ENCODE measurements around the gene NXPH4. TPM values are rescaled to one million over a fixed set of nuclear protein-coding genes. Genes with fewer than 3 reads are reported as not detected.

Gene NXPH4
- total RNA-seq, 1 experiment from 2014 or later = 20.3 TPM

DNA sequence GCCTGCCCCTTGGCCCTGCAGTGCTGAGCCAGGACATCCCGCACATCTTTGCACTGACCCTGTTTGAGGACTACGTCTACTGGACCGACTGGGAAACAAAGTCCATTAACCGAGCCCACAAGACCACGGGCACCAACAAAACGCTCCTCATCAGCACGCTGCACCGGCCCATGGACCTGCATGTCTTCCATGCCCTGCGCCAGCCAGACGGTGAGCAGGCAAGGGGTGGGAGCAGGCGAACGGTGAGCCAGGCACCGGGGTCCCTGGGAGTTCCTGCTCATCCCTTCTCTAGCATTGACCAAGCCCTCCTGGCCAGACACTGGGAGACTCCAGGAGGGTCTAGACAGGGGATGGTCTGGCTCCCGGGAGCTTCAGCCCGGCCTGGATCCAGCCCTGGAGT is 17.4 kb upstream of the NXPH4 start:
- CTCF ChIA-PET = no interaction called here
- no peaks in the 10 kb centered on the region for H3F3A ChIP-seq (ENCODE audit: insufficient read depth, low read depth)
- TF ChIP-seq, protein P1, sequence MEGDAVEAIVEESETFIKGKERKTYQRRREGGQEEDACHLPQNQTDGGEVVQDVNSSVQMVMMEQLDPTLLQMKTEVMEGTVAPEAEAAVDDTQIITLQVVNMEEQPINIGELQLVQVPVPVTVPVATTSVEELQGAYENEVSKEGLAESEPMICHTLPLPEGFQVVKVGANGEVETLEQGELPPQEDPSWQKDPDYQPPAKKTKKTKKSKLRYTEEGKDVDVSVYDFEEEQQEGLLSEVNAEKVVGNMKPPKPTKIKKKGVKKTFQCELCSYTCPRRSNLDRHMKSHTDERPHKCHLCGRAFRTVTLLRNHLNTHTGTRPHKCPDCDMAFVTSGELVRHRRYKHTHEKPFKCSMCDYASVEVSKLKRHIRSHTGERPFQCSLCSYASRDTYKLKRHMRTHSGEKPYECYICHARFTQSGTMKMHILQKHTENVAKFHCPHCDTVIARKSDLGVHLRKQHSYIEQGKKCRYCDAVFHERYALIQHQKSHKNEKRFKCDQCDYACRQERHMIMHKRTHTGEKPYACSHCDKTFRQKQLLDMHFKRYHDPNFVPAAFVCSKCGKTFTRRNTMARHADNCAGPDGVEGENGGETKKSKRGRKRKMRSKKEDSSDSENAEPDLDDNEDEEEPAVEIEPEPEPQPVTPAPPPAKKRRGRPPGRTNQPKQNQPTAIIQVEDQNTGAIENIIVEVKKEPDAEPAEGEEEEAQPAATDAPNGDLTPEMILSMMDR (conservative IDR thresholded peaks at IDR 0.05) = no peak
- no peak for DNase-seq
- no peaks in the 10 kb centered on the region for H3K79me2 ChIP-seq (ENCODE audit: low read depth)
- H3K4me1 ChIP-seq (replicated peaks; ENCODE audit: insufficient read depth) = no peaks in the 10 kb centered on the region
- no peaks in the 10 kb centered on the region for H3K36me3 ChIP-seq (ENCODE audit: low read depth)
- no peaks in the 10 kb centered on the region for H3K9me3 ChIP-seq (ENCODE audit: insufficient read depth, low read depth)
- intact Hi-C loops (cut with micrococcal nuclease; ENCODE audit: unreplicated experiment) = no loop called here
- no peak overlapping the region for H3K27ac ChIP-seq
- POLR2A ChIA-PET (ENCODE audit: unreplicated experiment) = no interaction called here
- H4K20me1 ChIP-seq (ENCODE audit: insufficient read depth) = no peaks in the 10 kb centered on the region
- H2AFZ ChIP-seq = no peak overlapping the region
- H3K4me2 ChIP-seq = no peak overlapping the region
- BruUV-seq (replicated peaks) = no TSS peak
- no peak overlapping the region for H3K4me3 ChIP-seq
- no peaks in the 10 kb centered on the region for H3K9me2 ChIP-seq (ENCODE audit: insufficient read depth)
- no peaks in the 10 kb centered on the region for H3K27me3 ChIP-seq (ENCODE audit: insufficient read depth, low read depth)

DNA sequence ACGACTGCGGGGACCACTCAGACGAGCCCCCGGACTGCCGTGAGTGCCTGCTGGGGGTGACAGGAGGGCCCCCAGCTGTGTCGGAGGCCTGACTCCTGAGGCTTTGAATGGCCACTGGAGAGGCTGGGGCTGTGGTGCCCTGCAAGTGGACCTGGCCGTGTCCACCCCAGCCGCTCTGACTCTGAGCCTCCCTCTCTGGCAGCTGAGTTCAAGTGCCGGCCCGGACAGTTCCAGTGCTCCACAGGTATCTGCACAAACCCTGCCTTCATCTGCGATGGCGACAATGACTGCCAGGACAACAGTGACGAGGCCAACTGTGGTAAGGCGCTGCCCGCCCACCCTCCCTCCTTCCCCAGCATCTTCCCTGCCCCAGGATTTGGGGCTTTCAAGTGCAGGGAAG is 16.1 kb upstream of the NXPH4 start:
- no peak for DNase-seq
- no TSS peak for BruUV-seq (replicated peaks)
- H3K27ac ChIP-seq = no peak overlapping the region
- no peaks in the 10 kb centered on the region for H3K79me2 ChIP-seq (ENCODE audit: low read depth)
- no peaks in the 10 kb centered on the region for H3K9me2 ChIP-seq (ENCODE audit: insufficient read depth)
- H3K36me3 ChIP-seq (ENCODE audit: low read depth) = no peaks in the 10 kb centered on the region
- no peaks in the 10 kb centered on the region for H3K9me3 ChIP-seq (ENCODE audit: insufficient read depth, low read depth)
- H2AFZ ChIP-seq = no peak overlapping the region
- intact Hi-C loops (cut with micrococcal nuclease; ENCODE audit: unreplicated experiment) = no loop called here
- H3F3A ChIP-seq (ENCODE audit: insufficient read depth, low read depth) = no peaks in the 10 kb centered on the region
- no peaks in the 10 kb centered on the region for H3K27me3 ChIP-seq (ENCODE audit: insufficient read depth, low read depth)
- H3K4me3 ChIP-seq = no peak overlapping the region
- ChIA-PET POLR2A (ENCODE audit: unreplicated experiment) (no interaction called here), CTCF (no interaction called here)
- no peaks in the 10 kb centered on the region for H3K4me1 ChIP-seq (replicated peaks; ENCODE audit: insufficient read depth)
- H4K20me1 ChIP-seq (ENCODE audit: insufficient read depth) = no peaks in the 10 kb centered on the region
- TF ChIP-seq, protein P1 (conservative IDR thresholded peaks at IDR 0.05) = no peak
- TF ChIP-seq EZH2 (IDR thresholded peaks at IDR 0.05; ENCODE audit: low read depth) = no peak
- H3K4me2 ChIP-seq = no peak overlapping the region

DNA sequence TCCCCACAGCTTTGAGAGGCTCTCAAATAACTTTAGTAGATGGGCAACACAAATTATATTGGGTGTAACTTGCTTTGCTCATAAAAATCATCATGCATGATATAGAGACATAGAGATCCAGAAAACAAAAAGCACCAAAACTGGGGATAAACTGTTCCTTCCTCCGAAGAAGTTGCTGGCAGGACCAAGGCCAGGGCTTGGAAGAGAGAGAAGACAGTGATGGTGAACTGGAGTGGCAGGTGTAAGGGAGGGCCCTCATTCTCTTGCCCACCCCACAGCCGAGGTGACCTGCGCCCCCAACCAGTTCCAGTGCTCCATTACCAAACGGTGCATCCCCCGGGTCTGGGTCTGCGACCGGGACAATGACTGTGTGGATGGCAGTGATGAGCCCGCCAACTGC is 15.4 kb upstream of the NXPH4 start:
- no peaks in the 10 kb centered on the region for H4K20me1 ChIP-seq (ENCODE audit: insufficient read depth)
- no peaks in the 10 kb centered on the region for H3K9me3 ChIP-seq (ENCODE audit: insufficient read depth, low read depth)
- intact Hi-C loops (cut with micrococcal nuclease; ENCODE audit: unreplicated experiment) = no loop called here
- no peaks in the 10 kb centered on the region for H3F3A ChIP-seq (ENCODE audit: insufficient read depth, low read depth)
- no peak overlapping the region for H2AFZ ChIP-seq
- no peaks in the 10 kb centered on the region for H3K27me3 ChIP-seq (ENCODE audit: insufficient read depth, low read depth)
- H3K9me2 ChIP-seq (ENCODE audit: insufficient read depth) = no peaks in the 10 kb centered on the region
- no peak overlapping the region for H3K4me2 ChIP-seq
- H3K36me3 ChIP-seq (ENCODE audit: low read depth) = no peaks in the 10 kb centered on the region
- DNase-seq = no peak
- CTCF ChIA-PET = no interaction called here
- no peak overlapping the region for H3K4me3 ChIP-seq
- no peak overlapping the region for H3K27ac ChIP-seq
- no peaks in the 10 kb centered on the region for H3K79me2 ChIP-seq (ENCODE audit: low read depth)
- no peaks in the 10 kb centered on the region for H3K4me1 ChIP-seq (replicated peaks; ENCODE audit: insufficient read depth)
- POLR2A ChIA-PET (ENCODE audit: unreplicated experiment) = no interaction called here
- no TSS peak for BruUV-seq (replicated peaks)
- TF ChIP-seq EZH2 (IDR thresholded peaks at IDR 0.05; ENCODE audit: low read depth) = no peak
- TF ChIP-seq, protein P1 (conservative IDR thresholded peaks at IDR 0.05) = no peak

All from PC-9 (cell line).